Neural progenitor cell (in vitro differentiated cells): Measurements from ENCODE around the gene ELOVL6.

ENCODE experiments used
- EZH2 ChIP-seq: fragments of 200-600 bp; sonication (generic); IDR thresholded peaks from 2 replicates; pipeline ENCODE4 v1.6.1; 2017; ENCODE audit warnings: antibody characterized with exemption, mild to moderate bottlenecking, moderate library complexity
- TF ChIP-seq, protein P1 (sequence below): fragments of 200-600 bp; sonication (generic); IDR thresholded peaks from 2 replicates; pipeline ENCODE4 v1.5.1; 2017; ENCODE audit warnings: antibody characterized with exemption, mild to moderate bottlenecking

DNA sequence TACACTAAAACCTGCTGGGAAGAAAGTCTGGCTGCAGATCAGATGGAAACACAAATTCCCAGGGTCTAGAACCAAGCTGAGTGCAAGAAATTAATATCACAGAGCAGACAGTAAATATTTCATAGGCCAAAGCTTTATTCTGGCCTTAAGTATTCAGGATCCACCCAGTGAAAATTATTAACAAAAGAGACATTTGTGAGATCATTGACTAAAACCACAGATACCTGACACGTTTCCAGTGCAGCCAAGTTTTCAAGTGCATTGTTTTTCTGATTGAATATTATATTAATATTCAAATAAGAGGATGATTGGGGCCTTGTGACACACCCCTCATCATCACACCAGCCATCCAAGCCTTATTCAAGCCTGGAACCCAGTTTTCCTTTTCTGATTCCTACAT is 10.3 kb downstream of the ELOVL6 start:
- TF ChIP-seq EZH2 = no peak
- TF ChIP-seq, protein P1, sequence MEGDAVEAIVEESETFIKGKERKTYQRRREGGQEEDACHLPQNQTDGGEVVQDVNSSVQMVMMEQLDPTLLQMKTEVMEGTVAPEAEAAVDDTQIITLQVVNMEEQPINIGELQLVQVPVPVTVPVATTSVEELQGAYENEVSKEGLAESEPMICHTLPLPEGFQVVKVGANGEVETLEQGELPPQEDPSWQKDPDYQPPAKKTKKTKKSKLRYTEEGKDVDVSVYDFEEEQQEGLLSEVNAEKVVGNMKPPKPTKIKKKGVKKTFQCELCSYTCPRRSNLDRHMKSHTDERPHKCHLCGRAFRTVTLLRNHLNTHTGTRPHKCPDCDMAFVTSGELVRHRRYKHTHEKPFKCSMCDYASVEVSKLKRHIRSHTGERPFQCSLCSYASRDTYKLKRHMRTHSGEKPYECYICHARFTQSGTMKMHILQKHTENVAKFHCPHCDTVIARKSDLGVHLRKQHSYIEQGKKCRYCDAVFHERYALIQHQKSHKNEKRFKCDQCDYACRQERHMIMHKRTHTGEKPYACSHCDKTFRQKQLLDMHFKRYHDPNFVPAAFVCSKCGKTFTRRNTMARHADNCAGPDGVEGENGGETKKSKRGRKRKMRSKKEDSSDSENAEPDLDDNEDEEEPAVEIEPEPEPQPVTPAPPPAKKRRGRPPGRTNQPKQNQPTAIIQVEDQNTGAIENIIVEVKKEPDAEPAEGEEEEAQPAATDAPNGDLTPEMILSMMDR = no peak
